Non-pigmented ciliary epithelial cell (primary cell): ENCODE data around the gene FRMD4A.
"Not testable (repeated sequence)": the region's sequence is repeated elsewhere in the genome, so short reads cannot be mapped to it uniquely, and the experiment has no call there.

Experiments
- DNase-seq: peaks from one replicate; pipeline ENCODE4 v3.0.0-alpha.2; 2010; ENCODE audit warnings: low read depth

Gene FRMD4A

GRCh38 chr10:13716081-13717071 is 614.3 kb downstream of the FRMD4A start:
- peak; percentile 60 for DNase-seq

GRCh38 chr10:13715596-13715995 is 615.1 kb downstream of the FRMD4A start:
- DNase-seq: not testable (repeated sequence)

- DNase-seq: no peak
These were observed 615.6 kb downstream of the FRMD4A start for GRCh38 chr10:13715100-13715499.

- peak; percentile 92 for DNase-seq
These were observed 617.7 kb downstream of the FRMD4A start for GRCh38 chr10:13712837-13713581.

DNA sequence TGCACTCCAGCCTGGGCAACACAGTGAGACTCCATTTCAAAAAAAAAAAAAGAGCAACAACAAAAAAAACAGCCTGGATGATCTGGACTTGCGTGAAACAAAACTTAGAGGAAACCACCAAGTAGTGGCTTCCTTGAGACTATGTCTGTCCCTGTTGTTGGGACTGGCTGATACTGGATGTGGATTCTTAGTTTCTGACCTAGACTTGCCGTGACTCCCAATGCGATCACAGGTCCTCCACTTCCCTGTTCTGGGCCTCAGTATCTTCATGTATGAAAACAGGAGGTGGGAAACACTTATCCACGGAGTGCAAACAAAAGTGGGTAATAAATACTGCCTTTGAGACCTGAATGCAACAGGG is 618.3 kb downstream of the FRMD4A start:
- no peak for DNase-seq

DNA sequence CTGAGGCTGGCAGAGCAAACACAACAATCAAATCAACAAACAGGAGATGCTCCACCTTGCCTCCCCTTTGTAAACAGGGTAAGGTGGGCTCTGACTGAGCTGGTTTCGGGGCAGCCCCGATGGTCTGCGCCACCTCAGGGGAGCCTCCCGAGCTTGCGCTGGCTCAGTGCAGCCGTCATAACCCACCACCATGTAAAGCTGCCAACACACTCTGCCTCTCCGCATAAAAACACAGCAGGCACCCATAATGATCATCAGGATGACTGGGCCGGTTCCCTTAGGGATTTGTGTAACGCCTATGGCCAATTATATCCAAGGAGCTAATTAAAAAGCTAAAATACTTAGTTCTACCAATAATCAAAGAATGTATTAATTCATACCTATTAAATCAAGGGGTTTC is 619.4 kb downstream of the FRMD4A start:
- DNase-seq: no peak

- DNase-seq: no peak
These were observed 620.6 kb downstream of the FRMD4A start for GRCh38 chr10:13709931-13710650.

GRCh38 chr10:13708256-13708990 is 622.3 kb downstream of the FRMD4A start:
- DNase-seq: no peak

DNA sequence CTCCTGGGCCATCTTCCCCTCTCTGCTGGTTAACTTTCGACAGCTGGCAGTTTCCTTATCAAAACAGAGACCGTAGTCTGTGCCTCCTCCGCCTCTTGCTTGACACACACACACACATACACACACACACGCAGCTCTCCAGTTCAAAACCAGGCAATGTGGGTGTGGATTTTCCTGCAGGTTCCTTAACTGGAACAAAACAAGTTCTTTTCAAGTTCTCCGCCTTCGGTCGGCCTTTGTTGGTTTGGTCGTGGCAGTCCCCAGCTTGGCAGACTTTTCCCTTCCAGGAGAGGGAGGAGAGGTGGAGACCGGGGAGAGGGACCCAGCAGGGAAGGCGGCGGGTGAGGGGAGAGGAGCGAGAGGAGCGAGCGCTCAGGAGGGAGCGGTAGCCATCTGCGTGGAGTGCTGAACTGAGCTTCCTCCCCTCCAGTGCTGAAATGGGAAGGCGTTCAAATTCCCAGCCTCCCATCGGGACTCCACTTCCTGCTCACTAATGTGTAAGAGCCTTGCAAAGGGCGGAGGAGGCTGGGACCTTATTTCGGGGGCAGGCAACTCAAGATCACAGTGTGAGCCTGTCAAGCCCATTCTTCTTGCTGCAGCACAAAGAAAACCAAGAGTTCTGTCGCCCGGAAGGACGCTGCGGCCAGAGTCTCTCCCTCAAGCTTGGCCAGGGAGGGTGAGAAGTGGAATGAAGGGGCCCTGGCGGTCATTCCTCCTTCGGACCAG is 623.4 kb downstream of the FRMD4A start:
- DNase-seq: peak; percentile 78

GRCh38 chr10:13706604-13707003 is 624.1 kb downstream of the FRMD4A start:
- no peak for DNase-seq

GRCh38 chr10:13706175-13706574 is 624.5 kb downstream of the FRMD4A start:
- no peak for DNase-seq

- no peak for DNase-seq
These were observed 625.1 kb downstream of the FRMD4A start for GRCh38 chr10:13705526-13706174.

GRCh38 chr10:13704964-13705363 is 625.8 kb downstream of the FRMD4A start:
- DNase-seq: no peak

DNA sequence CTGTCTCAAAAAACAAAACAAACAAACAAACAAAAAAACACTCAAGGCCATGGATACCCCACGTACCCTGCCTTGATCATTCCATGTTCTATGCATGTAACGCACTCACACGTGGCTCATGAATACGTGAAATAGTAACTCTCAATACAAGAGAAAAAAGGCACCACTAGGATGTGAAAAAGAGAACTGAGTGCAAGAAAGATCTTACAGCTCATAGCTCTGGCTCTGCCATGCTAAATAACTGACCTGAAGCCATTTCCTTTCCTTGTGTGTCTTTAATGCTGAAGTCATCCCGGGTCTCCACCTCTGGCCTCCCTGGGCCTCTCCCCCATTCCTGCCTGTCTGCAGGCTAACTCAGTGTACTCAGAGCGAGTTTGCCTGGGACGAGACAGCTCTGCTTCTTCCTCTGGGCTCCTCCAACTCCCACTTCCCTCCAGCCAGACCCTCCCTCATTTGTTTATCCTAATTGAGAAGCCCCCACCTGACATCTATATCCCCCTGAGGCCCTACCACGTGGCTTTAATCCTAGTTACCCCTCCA is 626.7 kb downstream of the FRMD4A start:
- DNase-seq: no peak

GRCh38 chr10:13703101-13703818 is 627.5 kb downstream of the FRMD4A start:
- DNase-seq: no peak

GRCh38 chr10:13701157-13701919 is 629.4 kb downstream of the FRMD4A start:
- no peak for DNase-seq

DNA sequence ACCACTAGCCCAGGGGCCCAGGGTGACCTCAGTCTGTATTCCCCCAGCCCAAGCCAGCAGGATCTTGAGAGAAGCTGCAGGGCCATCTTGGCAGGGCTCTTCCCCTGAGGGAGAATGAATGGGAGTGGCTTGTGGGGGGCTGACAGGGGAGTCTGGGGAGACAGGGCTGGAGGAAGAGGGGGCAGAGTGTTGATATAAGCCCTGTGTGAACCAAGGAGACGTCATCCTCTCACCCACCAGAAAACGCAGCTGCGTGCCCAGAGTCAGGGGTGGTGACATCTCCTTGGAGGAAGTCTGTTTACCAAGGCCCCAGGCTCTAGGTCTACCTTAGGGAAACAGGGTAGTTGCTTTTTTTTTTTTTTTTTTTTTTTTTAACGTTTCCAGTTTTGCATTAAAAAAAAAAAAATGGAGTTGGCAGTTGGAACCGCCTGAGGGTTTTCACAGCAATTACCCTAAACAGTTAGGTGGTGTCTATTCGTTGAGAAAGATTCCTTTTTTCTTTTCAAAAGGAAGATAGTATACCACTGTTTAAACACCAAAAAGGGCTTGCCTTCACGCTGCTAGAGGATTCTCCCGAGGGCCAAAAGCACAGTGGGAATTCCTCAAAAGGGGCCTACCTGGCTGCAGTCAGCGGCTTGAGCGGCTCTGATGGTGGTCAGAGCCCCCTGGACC is 630.1 kb downstream of the FRMD4A start:
- DNase-seq: no peak

GRCh38 chr10:13699216-13699615 is 631.5 kb downstream of the FRMD4A start:
- no peak for DNase-seq
